ENCODE results near the gene CDC26.
"Not testable (repeated sequence)": the region's sequence is repeated elsewhere in the genome, so short reads cannot be mapped to it uniquely, and the experiment has no call there.

The CDC26 gene

GRCh38 chr9:113307396-113307975, 32.1 kb upstream of the CDC26 start:
- H3K4me1 ChIP-seq (ENCODE audit: insufficient read depth, low read length) = no peaks in the 10 kb centered on the region
- H3K27me3 ChIP-seq (ENCODE audit: control insufficient read depth in 1 of 2, insufficient read depth in 2 of 2, low read length in 2 of 2) = no peaks in the 10 kb centered on the region
- no peaks in the 10 kb centered on the region for H3K9me3 ChIP-seq (ENCODE audit: low read length)
- no peak overlapping the region for H3K9ac ChIP-seq (ENCODE audit: low read length)
- no peak overlapping the region for H3K27ac ChIP-seq (ENCODE audit: low read depth, low read length)
- no peaks in the 10 kb centered on the region for H3K36me3 ChIP-seq (ENCODE audit: insufficient read depth, low read length)
- H3K4me3 ChIP-seq (ENCODE audit: low read depth in 1 of 2, low read length in 2 of 2) = no peak overlapping the region

- H3K9me3 ChIP-seq (ENCODE audit: low read length) = no peaks in the 10 kb centered on the region
- no peak overlapping the region for H3K27ac ChIP-seq (ENCODE audit: low read depth, low read length)
- H3K9ac ChIP-seq (ENCODE audit: low read length) = no peak overlapping the region
- H3K27me3 ChIP-seq (ENCODE audit: control insufficient read depth in 1 of 2, insufficient read depth in 2 of 2, low read length in 2 of 2) = no peaks in the 10 kb centered on the region
- no peaks in the 10 kb centered on the region for H3K4me1 ChIP-seq (ENCODE audit: insufficient read depth, low read length)
- no peaks in the 10 kb centered on the region for H3K36me3 ChIP-seq (ENCODE audit: insufficient read depth, low read length)
- no peak overlapping the region for H3K4me3 ChIP-seq (ENCODE audit: low read depth in 1 of 2, low read length in 2 of 2)
Observed at GRCh38 chr9:113306566-113306965, 31.2 kb upstream of the CDC26 start.

GRCh38 chr9:113302792-113303418, 27.5 kb upstream of the CDC26 start, which contains the start of gene RNF183:
Gene RNF183 (minus strand): TSS chr9:113303376. CDS start chr9:113298184, 5,192 bp downstream.
- Histone ChIP-seq H3K9ac (ENCODE audit: low read length) (no peak within 1 kb of the TSS), H3K4me3 (ENCODE audit: low read depth in 1 of 2, low read length in 2 of 2) (no peak within 1 kb of the TSS), H3K36me3 (ENCODE audit: insufficient read depth, low read length) (no peaks in the 10 kb centered on the region), H3K27ac (ENCODE audit: low read depth, low read length) (no peak within 1 kb of the TSS), H3K4me1 (ENCODE audit: insufficient read depth, low read length) (no peaks in the 10 kb centered on the region), H3K9me3 (ENCODE audit: low read length) (no peaks in the 10 kb centered on the region), H3K27me3 (ENCODE audit: control insufficient read depth in 1 of 2, insufficient read depth in 2 of 2, low read length in 2 of 2) (no peaks in the 10 kb centered on the region)

- H3K9ac ChIP-seq (ENCODE audit: low read length) = no peak overlapping the region
- H3K4me3 ChIP-seq (ENCODE audit: low read depth in 1 of 2, low read length in 2 of 2) = no peak overlapping the region
- H3K27ac ChIP-seq (ENCODE audit: low read depth, low read length) = no peak overlapping the region
- H3K27me3 ChIP-seq (ENCODE audit: control insufficient read depth in 1 of 2, insufficient read depth in 2 of 2, low read length in 2 of 2) = no peaks in the 10 kb centered on the region
- no peaks in the 10 kb centered on the region for H3K9me3 ChIP-seq (ENCODE audit: low read length)
- H3K4me1 ChIP-seq (ENCODE audit: insufficient read depth, low read length) = no peaks in the 10 kb centered on the region
- no peaks in the 10 kb centered on the region for H3K36me3 ChIP-seq (ENCODE audit: insufficient read depth, low read length)
Observed at GRCh38 chr9:113301548-113301947, 26.2 kb upstream of the CDC26 start.

- H3K9me3 ChIP-seq (ENCODE audit: low read length) = no peaks in the 10 kb centered on the region
- no peaks in the 10 kb centered on the region for H3K36me3 ChIP-seq (ENCODE audit: insufficient read depth, low read length)
- no peak overlapping the region for H3K27ac ChIP-seq (ENCODE audit: low read depth, low read length)
- H3K4me3 ChIP-seq (ENCODE audit: low read depth in 1 of 2, low read length in 2 of 2) = no peak overlapping the region
- no peaks in the 10 kb centered on the region for H3K4me1 ChIP-seq (ENCODE audit: insufficient read depth, low read length)
- no peak overlapping the region for H3K9ac ChIP-seq (ENCODE audit: low read length)
- no peaks in the 10 kb centered on the region for H3K27me3 ChIP-seq (ENCODE audit: control insufficient read depth in 1 of 2, insufficient read depth in 2 of 2, low read length in 2 of 2)
Observed at GRCh38 chr9:113299800-113300292, 24.5 kb upstream of the CDC26 start.

GRCh38 chr9:113298924-113299770, 23.8 kb upstream of the CDC26 start:
- Histone ChIP-seq H3K36me3 (ENCODE audit: insufficient read depth, low read length) (no peaks in the 10 kb centered on the region), H3K9ac (ENCODE audit: low read length) (no peak overlapping the region), H3K4me1 (ENCODE audit: insufficient read depth, low read length) (no peaks in the 10 kb centered on the region), H3K9me3 (ENCODE audit: low read length) (no peaks in the 10 kb centered on the region), H3K27me3 (ENCODE audit: control insufficient read depth in 1 of 2, insufficient read depth in 2 of 2, low read length in 2 of 2) (no peaks in the 10 kb centered on the region), H3K27ac (ENCODE audit: low read depth, low read length) (no peak overlapping the region), H3K4me3 (ENCODE audit: low read depth in 1 of 2, low read length in 2 of 2) (no peak overlapping the region)

GRCh38 chr9:113298311-113298710, 22.9 kb upstream of the CDC26 start:
- no peak overlapping the region for H3K27ac ChIP-seq (ENCODE audit: low read depth, low read length)

GRCh38 chr9:113296796-113297558, 21.6 kb upstream of the CDC26 start:
- no peaks in the 10 kb centered on the region for H3K27me3 ChIP-seq (ENCODE audit: control insufficient read depth in 1 of 2, insufficient read depth in 2 of 2, low read length in 2 of 2)
- H3K27ac ChIP-seq (ENCODE audit: low read depth, low read length) = no peak overlapping the region
- H3K4me3 ChIP-seq (ENCODE audit: low read depth in 1 of 2, low read length in 2 of 2) = no peak overlapping the region
- H3K36me3 ChIP-seq (ENCODE audit: insufficient read depth, low read length) = peaks cover 5% of the 10 kb centered on the region
- no peaks in the 10 kb centered on the region for H3K4me1 ChIP-seq (ENCODE audit: insufficient read depth, low read length)
- H3K9ac ChIP-seq (ENCODE audit: low read length) = no peak overlapping the region
- no peaks in the 10 kb centered on the region for H3K9me3 ChIP-seq (ENCODE audit: low read length)

More at GRCh38 chr9:113298311-113298710, 22.9 kb upstream of the CDC26 start:
- Histone ChIP-seq H3K36me3 (ENCODE audit: insufficient read depth, low read length) (peaks cover 1% of the 10 kb centered on the region), H3K9ac (ENCODE audit: low read length) (no peak overlapping the region), H3K27me3 (ENCODE audit: control insufficient read depth in 1 of 2, insufficient read depth in 2 of 2, low read length in 2 of 2) (no peaks in the 10 kb centered on the region), H3K9me3 (ENCODE audit: low read length) (no peaks in the 10 kb centered on the region), H3K4me1 (ENCODE audit: insufficient read depth, low read length) (no peaks in the 10 kb centered on the region), H3K4me3 (ENCODE audit: low read depth in 1 of 2, low read length in 2 of 2) (no peak overlapping the region)

GRCh38 chr9:113296247-113296646, 20.9 kb upstream of the CDC26 start:
- H3K4me1 ChIP-seq (ENCODE audit: insufficient read depth, low read length); H3K27ac ChIP-seq (ENCODE audit: low read depth, low read length); H3K9me3 ChIP-seq (ENCODE audit: low read length); H3K9ac ChIP-seq (ENCODE audit: low read length); H3K27me3 ChIP-seq (ENCODE audit: control insufficient read depth in 1 of 2, insufficient read depth in 2 of 2, low read length in 2 of 2); H3K4me3 ChIP-seq (ENCODE audit: low read depth in 1 of 2, low read length in 2 of 2): not testable (repeated sequence)
- peaks cover 12% of the 10 kb centered on the region for H3K36me3 ChIP-seq (ENCODE audit: insufficient read depth, low read length)

GRCh38 chr9:113293285-113293878, 18.0 kb upstream of the CDC26 start:
- Histone ChIP-seq H3K27me3 (ENCODE audit: control insufficient read depth in 1 of 2, insufficient read depth in 2 of 2, low read length in 2 of 2) (no peaks in the 10 kb centered on the region), H3K4me1 (ENCODE audit: insufficient read depth, low read length) (no peaks in the 10 kb centered on the region), H3K9ac (ENCODE audit: low read length) (no peak overlapping the region), H3K27ac (ENCODE audit: low read depth, low read length) (no peak overlapping the region), H3K9me3 (ENCODE audit: low read length) (no peaks in the 10 kb centered on the region), H3K36me3 (ENCODE audit: insufficient read depth, low read length) (peaks cover 40% of the 10 kb centered on the region), H3K4me3 (ENCODE audit: low read depth in 1 of 2, low read length in 2 of 2) (no peak overlapping the region)

All from muscle layer of colon (tissue), 2 donors.